ENCODE results near the gene DPP6.

Gene DPP6

GRCh38 chr7:154769527-154769926 lies 717.3 kb downstream of the DPP6 start:
- DNase-seq (ENCODE audit: low spot score): no peak

GRCh38 chr7:154770361-154770760 lies 718.2 kb downstream of the DPP6 start:
- DNase-seq (ENCODE audit: low spot score): no peak

- DNase-seq (ENCODE audit: low spot score): no peak
Observed at GRCh38 chr7:154770962-154771361, 718.8 kb downstream of the DPP6 start.

GRCh38 chr7:154774303-154774969 lies 722.2 kb downstream of the DPP6 start:
- DNase-seq (ENCODE audit: low spot score): no peak

GRCh38 chr7:154775681-154776080 lies 723.5 kb downstream of the DPP6 start:
- DNase-seq (ENCODE audit: low spot score): no peak

- DNase-seq (ENCODE audit: low spot score): no peak
Observed at GRCh38 chr7:154776350-154776749, 724.2 kb downstream of the DPP6 start.

- DNase-seq (ENCODE audit: low spot score): peak; percentile 24
Observed at GRCh38 chr7:154777023-154777422, 724.8 kb downstream of the DPP6 start.

- no peak for DNase-seq (ENCODE audit: low spot score)
Observed at GRCh38 chr7:154777489-154777888, 725.3 kb downstream of the DPP6 start.

- no peak for DNase-seq (ENCODE audit: low spot score)
Observed at GRCh38 chr7:154777908-154778307, 725.7 kb downstream of the DPP6 start.

- no peak for DNase-seq (ENCODE audit: low spot score)
Observed at GRCh38 chr7:154781369-154782303, 729.4 kb downstream of the DPP6 start.

- no peak for DNase-seq (ENCODE audit: low spot score)
Observed at GRCh38 chr7:154783281-154783909, 731.2 kb downstream of the DPP6 start.

GRCh38 chr7:154785898-154786297 lies 733.7 kb downstream of the DPP6 start:
- DNase-seq (ENCODE audit: low spot score): no peak

- no peak for DNase-seq (ENCODE audit: low spot score)
Observed at GRCh38 chr7:154789404-154789803, 737.2 kb downstream of the DPP6 start.

- DNase-seq (ENCODE audit: low spot score): no peak
Observed at GRCh38 chr7:154791611-154792010, 739.4 kb downstream of the DPP6 start.

GRCh38 chr7:154792436-154793055 lies 740.3 kb downstream of the DPP6 start:
- no peak for DNase-seq (ENCODE audit: low spot score)

- peak; percentile 79 for DNase-seq (ENCODE audit: low spot score)
Observed at GRCh38 chr7:154794147-154794780, 742.1 kb downstream of the DPP6 start.

GRCh38 chr7:154795014-154795413 lies 742.8 kb downstream of the DPP6 start:
- DNase-seq (ENCODE audit: low spot score): no peak

GRCh38 chr7:154795437-154795836 lies 743.2 kb downstream of the DPP6 start:
- DNase-seq (ENCODE audit: low spot score): no peak

- DNase-seq (ENCODE audit: low spot score): no peak
Observed at GRCh38 chr7:154804449-154804848, 752.3 kb downstream of the DPP6 start.

- DNase-seq (ENCODE audit: low spot score): no peak
Observed at GRCh38 chr7:154812027-154812426, 759.8 kb downstream of the DPP6 start.

- no peak for DNase-seq (ENCODE audit: low spot score)
Observed at GRCh38 chr7:154817224-154817896, 765.2 kb downstream of the DPP6 start.
